K562 (cell line): ENCODE results near the gene FBN3. TPM values are rescaled to one million over a fixed set of nuclear protein-coding genes. Genes with fewer than 3 reads are reported as not detected.

Experiments
- ATAC-seq: fragments of 200-7000 bp; cut with Tn5 transposase; 3 replicates; pipeline ENCODE4 v1.9.1; 2020; ENCODE audit warnings: moderate library complexity
- BruUV-seq: library from RNA; stranded (reverse); fragments of 400-500 nt; replicated peaks from 2 replicates; lab custom pipeline; 2021; lab: Mats Ljungman, UMichigan
- CTCF ChIA-PET: fragments of 300-600 bp; formaldehyde crosslinking; extraction: SDS; loops from one replicate; lab custom pipeline; 2021; ENCODE audit warnings: low intra/inter-chr PET ratio; lab: Yijun Ruan, JAX
- POLR2A ChIA-PET: fragments of 300-600, 350-650 bp; sonication (Branson Sonifier 250); formaldehyde crosslinking; extraction: SDS; loops from one replicate; lab custom pipeline; 2021; ENCODE audit warnings: antibody characterized with exemption, inconsistent platforms; lab: Yijun Ruan, JAX
- DNase-seq, 4 experiments: peaks; one replicate each; pipeline versions ENCODE4 v3.0.0 to v3.0.0-alpha.2; 2011 to 2018; ENCODE audit warnings: low spot score in 3 of 4, mixed read lengths in 3 of 4; ENCODE audit errors: extremely low read depth in 1 of 4
- FAIRE-seq: peaks from 2 replicates; lab custom pipeline; 2011; peaks lifted over from hg19 to GRCh38; lab: Jason Lieb, UNC
- H2AFZ ChIP-seq: 2 replicates; pipeline ENCODE4 v1.6.0; 2011; ENCODE audit warnings: low read depth, low read length, control low read depth, inconsistent platforms
- H3K27ac ChIP-seq: fragments of 200-600 bp; 3 replicates; pipeline ENCODE4 v1.8.0; 2011; ENCODE audit warnings: low read depth, mild to moderate bottlenecking, control low read depth, inconsistent platforms, low read length, moderate library complexity, mixed read lengths; ENCODE audit errors: extremely low read depth
- H3K27me3 ChIP-seq, 2 experiments: fragments of 300-600 bp in 1 of 2; 2 replicates in 1 of 2; 3 replicates in 1 of 2; pipeline versions ENCODE4 v1.6.0 to v1.8.0; 2011; ENCODE audit warnings: inconsistent platforms in 2 of 2, low read length in 2 of 2, mild to moderate bottlenecking in 1 of 2, mixed read lengths in 1 of 2, moderate library complexity in 1 of 2; ENCODE audit not compliant: control insufficient read depth in 2 of 2, insufficient read depth in 2 of 2
- H3K36me3 ChIP-seq: fragments of 300-600 bp; 3 replicates; pipeline ENCODE4 v1.8.0; 2011; ENCODE audit warnings: mild to moderate bottlenecking, low read length, inconsistent platforms; ENCODE audit not compliant: control insufficient read depth, insufficient read depth
- H3K4me1 ChIP-seq, 2 experiments: fragments of 200-600 bp in 1 of 2; replicated peaks in 1 of 2; 2 replicates in 1 of 2; 3 replicates in 1 of 2; pipeline versions ENCODE4 v1.5.1 to v1.8.0; 2011; ENCODE audit warnings: inconsistent platforms in 2 of 2, low read length in 2 of 2, mild to moderate bottlenecking in 1 of 2, mixed read lengths in 1 of 2, moderate library complexity in 1 of 2; ENCODE audit not compliant: control insufficient read depth in 2 of 2, insufficient read depth in 2 of 2
- H3K4me2 ChIP-seq: 2 replicates; pipeline ENCODE4 v1.6.1; 2011; ENCODE audit warnings: low read length, control low read depth, inconsistent platforms, mixed read lengths; ENCODE audit not compliant: insufficient read depth
- H3K4me3 ChIP-seq: fragments of 200-600 bp; sonication (generic), shearing (Covaris generic); 2 replicates; pipeline ENCODE4 v1.5.1; 2016; ENCODE audit warnings: control low read depth, inconsistent platforms
- H3K79me2 ChIP-seq: fragments of 200-600 bp; 3 replicates; pipeline ENCODE4 v1.8.0; 2011; ENCODE audit warnings: low read length, inconsistent platforms; ENCODE audit not compliant: control insufficient read depth, insufficient read depth
- H3K9ac ChIP-seq, 2 experiments: 2 replicates each; pipeline versions ENCODE4 v1.6.0 to v1.6.1; 2011; ENCODE audit warnings: low read depth in 2 of 2, low read length in 2 of 2, control low read depth in 1 of 2, inconsistent platforms in 1 of 2, mild to moderate bottlenecking in 1 of 2, mixed read lengths in 1 of 2; ENCODE audit not compliant: insufficient read depth in 1 of 2
- H3K9me1 ChIP-seq: one replicate; pipeline ENCODE4 v1.6.0; 2011; ENCODE audit warnings: inconsistent platforms, mild to moderate bottlenecking, low read length, moderate library complexity; ENCODE audit not compliant: control insufficient read depth, insufficient read depth
- H3K9me3 ChIP-seq: replicated peaks from 2 replicates; pipeline ENCODE4 v1.5.1; 2011; ENCODE audit warnings: low read depth, low read length, inconsistent platforms; ENCODE audit not compliant: control insufficient read depth, insufficient read depth
- H4K20me1 ChIP-seq: replicated peaks from 2 replicates; pipeline ENCODE4 v1.6.1; 2011; ENCODE audit warnings: low read length, inconsistent platforms, mixed read lengths; ENCODE audit not compliant: control insufficient read depth, insufficient read depth
- NCOR1 ChIP-seq: fragments of 450-650 bp; IDR thresholded peaks from 2 replicates; pipeline ENCODE4 v1.6.1; 2016; ENCODE audit warnings: mild to moderate bottlenecking, moderate library complexity
- PTBP1 ChIP-seq: fragments of 200-400 bp; formaldehyde crosslinking; IDR thresholded peaks from 2 replicates; pipeline ENCODE4 v1.6.1; 2017; ENCODE audit warnings: low read depth, low read length
- RBM25 ChIP-seq: fragments of 200-400 bp; formaldehyde crosslinking; IDR thresholded peaks from 2 replicates; pipeline ENCODE4 v1.6.1; 2018; ENCODE audit warnings: low read length, low read depth, moderate library complexity; ENCODE audit not compliant: severe bottlenecking
- TFE3 ChIP-seq: fragments of 450-650 bp; formaldehyde crosslinking; IDR thresholded peaks from 2 replicates; pipeline ENCODE4 v1.4.0; 2020; ENCODE audit warnings: mild to moderate bottlenecking, mixed read lengths
- TOE1 ChIP-seq, 2 experiments: fragments of 450-650 bp in 1 of 2; sonication (generic) in 1 of 2; formaldehyde crosslinking in 1 of 2; IDR thresholded peaks; 2 replicates each; pipeline versions ENCODE4 v1.7.1 to v1.8.0; 2016 to 2022; ENCODE audit warnings: borderline replicate concordance in 2 of 2, mild to moderate bottlenecking in 2 of 2, antibody characterized with exemption in 1 of 2, inconsistent platforms in 1 of 2, low read depth in 1 of 2, missing genetic modification reagents in 1 of 2, moderate library complexity in 1 of 2
- TSC22D4 ChIP-seq: fragments of 450-650 bp; IDR thresholded peaks from 2 replicates; pipeline ENCODE4 v1.6.1; 2016; ENCODE audit warnings: missing genetic modification characterization, missing biosample characterization, control low read depth
- ZNF121 ChIP-seq: sonication (generic); formaldehyde crosslinking; conservative IDR thresholded peaks from 2 replicates; pipeline ENCODE4 v1.8.0; 2022; ENCODE audit warnings: missing genetic modification reagents
- WGBS: fragments of 100-300 bp; shearing (Covaris generic); methylation state at CpG from one replicate; pipeline ENCODE4 v1.1.6; 2016; ENCODE audit warnings: low coverage, mixed read lengths; ENCODE audit not compliant: insufficient coverage; ENCODE audit errors: missing lambda C conversion rate; 5-methylcytosine and 5-hydroxymethylcytosine counted together
- in situ Hi-C: fragments of 300-500 bp; cut with MboI; formaldehyde crosslinking; loops from 4 replicates; pipeline ENCODE4 v1.15.0; 2018; ENCODE audit warnings: inconsistent platforms, mixed read lengths
- intact Hi-C: fragments of 100-400 bp; cut with micrococcal nuclease; formaldehyde crosslinking; loops from 2 replicates; pipeline ENCODE4 v1.14.2; 2022
- polyA plus RNA-seq, 8 experiments: library from polyadenylated mRNA; depleted of rRNA in 4 of 8; stranded (reverse) in 5 of 8; unstranded in 3 of 8; fragments of >200 nt; fragmentation: Nextera tagmentation in 2 of 8; fragmentation: Illumina TruSeq in 1 of 8; extraction: Ambion mirVana in 2 of 8; extraction: Trizol in 1 of 8; gene quantifications; 2 replicates each; pipeline versions ENCODE4 v1.2.1 to v1.2.3, GENCODE V29; 2011 to 2014; ENCODE audit warnings: inconsistent platforms in 1 of 8, missing spikeins in 1 of 8
- total RNA-seq, 7 experiments: library from RNA; depleted of rRNA in 6 of 7; stranded (reverse); fragments of >200 nt in 6 of 7; fragmentation: Illumina TruSeq in 2 of 7; extraction: Trizol in 2 of 7; gene quantifications; 2 replicates each; pipeline versions ENCODE4 v1.2.1 to v1.2.3, GENCODE V29; 2011 to 2021; ENCODE audit warnings: low replicate concordance in 1 of 7

FBN3 gene
- total and polyA plus RNA-seq, 9 of the 15 experiments (the other 6 are each of a cell fraction or from before 2014, with no cell fraction given), result under 0.01 to 0.29 (median 0.01) TPM; not detected in 4

- in situ Hi-C loops (no loop called here), intact Hi-C loops (no loop called here)
- ChIA-PET POLR2A (interaction anchor here (0.6 to 0.8 kb wide), 2 partner anchors 9 to 54 kb away, joined by 3 to 6 read pairs; no protein-coding TSS in a partner anchor), CTCF (no interaction called here)
- TF ChIP-seq NCOR1 (no peak), RBM25 (peak; percentile 13), ZNF121 (CRISPR knock-in tag) (peak; percentile 67)
- no peak overlapping the region for H3K9ac ChIP-seq
- no peaks in the 10 kb centered on the region for H3K36me3 ChIP-seq
- H3K27ac ChIP-seq, result no peak overlapping the region
- no peaks in the 10 kb centered on the region for H3K9me1 ChIP-seq
- no peak for ATAC-seq
- no peak for DNase-seq
- H3K4me1 ChIP-seq, result peaks cover 0 to 4% of the 10 kb centered on the region in 2 experiments; a peak in 3 of 5 replicates
- BruUV-seq, result no TSS peak
- no peaks in the 10 kb centered on the region for H3K79me2 ChIP-seq
- whole genome bisulfite sequencing, result 9% methylated on average over 9 of the region's 9 CpGs
- no peak overlapping the region for H2AFZ ChIP-seq
- no peak for FAIRE-seq
- no peak overlapping the region for H3K4me2 ChIP-seq
- H4K20me1 ChIP-seq, result no peaks in the 10 kb centered on the region
- H3K9me3 ChIP-seq, result no peaks in the 10 kb centered on the region
- H3K4me3 ChIP-seq, result no peak overlapping the region
- H3K27me3 ChIP-seq, result peaks cover 0 to 7% of the 10 kb centered on the region in 2 experiments; a peak in 3 of 5 replicates
Measured at GRCh38 chr19:8184274-8184673, 34.9 kb upstream of the FBN3 start.

- no peak overlapping the region for H3K27ac ChIP-seq
- CTCF ChIA-PET, result no interaction called here
- H3K9me3 ChIP-seq, result no peaks in the 10 kb centered on the region
- no peaks in the 10 kb centered on the region for H4K20me1 ChIP-seq
- POLR2A ChIA-PET, result interaction anchor here (0.7 to 1.0 kb wide), 2 partner anchors 9 to 62 kb away, joined by 3 read pairs; no protein-coding TSS in a partner anchor
- TF ChIP-seq TOE1 (IDR thresholded peaks at IDR 0.05; ENCODE audit: borderline replicate concordance) (0 out of 2 replicates have a peak, but pooled peaks have one; percentile 30), TOE1 (CRISPR knock-in tag; IDR thresholded peaks at IDR 0.05; ENCODE audit: borderline replicate concordance, low read depth) (no peak), PTBP1 (no peak), TFE3 (peak; percentile 81), TSC22D4 (tag) (no peak)
- FAIRE-seq (no peak), DNase-seq (no peak), ATAC-seq (no peak)
- H3K9ac ChIP-seq, result no peak overlapping the region
- in situ Hi-C loops (no loop called here), intact Hi-C loops (no loop called here)
- H3K9me1 ChIP-seq, result no peaks in the 10 kb centered on the region
- H3K4me2 ChIP-seq, result no peak overlapping the region
- H3K27me3 ChIP-seq, result peaks cover 12 to 18% of the 10 kb centered on the region in 2 experiments; a peak in 4 of 5 replicates
- H3K79me2 ChIP-seq, result no peaks in the 10 kb centered on the region
- WGBS, result 8% methylated on average over 6 of the region's 6 CpGs
- H3K36me3 ChIP-seq, result no peaks in the 10 kb centered on the region
- no peak overlapping the region for H3K4me3 ChIP-seq
- no peaks in the 10 kb centered on the region; a peak in 1 of 5 replicates for H3K4me1 ChIP-seq
- H2AFZ ChIP-seq, result no peak overlapping the region
- no TSS peak for BruUV-seq
Measured at GRCh38 chr19:8180018-8180417, 30.6 kb upstream of the FBN3 start.
